Muscle of arm (tissue), 12 donors: ENCODE data around the gene SLFN12. TPM values are rescaled to one million over a fixed set of nuclear protein-coding genes. Genes with fewer than 3 reads are reported as not detected.

Source experiments
- polyA plus RNA-seq, 12 donors: library from polyadenylated mRNA; unstranded; fragments of 120-200 nt; gene quantifications; one replicate each; pipeline ENCODE4 v1.2.1, GENCODE V29; 2013; ENCODE audit not compliant: insufficient read length in 12 of 12

Gene SLFN12
- polyA plus RNA-seq, 12 donors = 5.1 to 12.0 (median 8.1) TPM; not detected in 1

Other genes starting within 250 kb of the SLFN12 start
- under 1 TPM in 9 of 12 donors, not detected in 3; 0.08 to 0.89 (median 0.47) TPM for gene SLC35G3, start 238.1 kb downstream of the SLFN12 start, polyA plus RNA-seq
- 10 to 100 TPM in 1 of 12 donors, 1 to 10 TPM in 10, not detected in 1; 5.4 to 10.9 (median 6.2) TPM for gene SLFN5, start 189.4 kb downstream of the SLFN12 start, polyA plus RNA-seq
- 10 to 100 TPM in 7 of 12 donors, 1 to 10 TPM in 4, not detected in 1; 5.4 to 20.4 (median 11.4) TPM for gene SLFN11, start 58.9 kb downstream of the SLFN12 start, polyA plus RNA-seq
- 10 to 100 TPM in 1 of 12 donors, 1 to 10 TPM in 10, not detected in 1; 2.4 to 11.6 (median 5.3) TPM for gene SLFN13, start 16.3 kb upstream of the SLFN12 start, polyA plus RNA-seq
- gene SLFN12L, start 105.2 kb upstream of the SLFN12 start, polyA plus RNA-seq = under 1 TPM in 10 of 12 donors, not detected in 2; 0.10 to 0.72 (median 0.20) TPM
- gene SLFN14, start 128.3 kb upstream of the SLFN12 start, polyA plus RNA-seq = under 1 TPM in 10 of 12 donors, not detected in 2; 0.08 to 0.80 (median 0.24) TPM
- 10 to 100 TPM in 1 of 12 donors, 1 to 10 TPM in 10, not detected in 1; 5.2 to 10.4 (median 8.0) TPM for gene PEX12, start 146.1 kb upstream of the SLFN12 start, polyA plus RNA-seq
- 10 to 100 TPM in 11 of 12 donors, not detected in 1; 75.5 to 97.8 (median 81.7) TPM for gene AP2B1, start 154.8 kb upstream of the SLFN12 start, polyA plus RNA-seq